K562 (cell line): ENCODE data around the gene FGF2. TPM values are rescaled to one million over a fixed set of nuclear protein-coding genes. Genes with fewer than 3 reads are reported as not detected.

Source experiments
- ATAC-seq: fragments of 200-7000 bp; cut with Tn5 transposase; 3 replicates; pipeline ENCODE4 v1.9.1; 2020; ENCODE audit warnings: moderate library complexity
- BruUV-seq: library from RNA; stranded (reverse); fragments of 400-500 nt; replicated peaks from 2 replicates; lab custom pipeline; 2021; lab: Mats Ljungman, UMichigan
- CTCF ChIA-PET: fragments of 300-600 bp; formaldehyde crosslinking; extraction: SDS; loops from one replicate; lab custom pipeline; 2021; ENCODE audit warnings: low intra/inter-chr PET ratio; lab: Yijun Ruan, JAX
- POLR2A ChIA-PET: fragments of 300-600, 350-650 bp; sonication (Branson Sonifier 250); formaldehyde crosslinking; extraction: SDS; loops from one replicate; lab custom pipeline; 2021; ENCODE audit warnings: antibody characterized with exemption, inconsistent platforms; lab: Yijun Ruan, JAX
- DNase-seq, 4 experiments: peaks; one replicate each; pipeline versions ENCODE4 v3.0.0 to v3.0.0-alpha.2; 2011 to 2018; ENCODE audit warnings: low spot score in 3 of 4, mixed read lengths in 3 of 4; ENCODE audit errors: extremely low read depth in 1 of 4
- FAIRE-seq: peaks from 2 replicates; lab custom pipeline; 2011; peaks lifted over from hg19 to GRCh38; lab: Jason Lieb, UNC
- H2AFZ ChIP-seq: 2 replicates; pipeline ENCODE4 v1.6.0; 2011; ENCODE audit warnings: low read depth, low read length, control low read depth, inconsistent platforms
- H3K27ac ChIP-seq: fragments of 200-600 bp; 3 replicates; pipeline ENCODE4 v1.8.0; 2011; ENCODE audit warnings: low read depth, mild to moderate bottlenecking, control low read depth, inconsistent platforms, low read length, moderate library complexity, mixed read lengths; ENCODE audit errors: extremely low read depth
- H3K27me3 ChIP-seq, 2 experiments: fragments of 300-600 bp in 1 of 2; 2 replicates in 1 of 2; 3 replicates in 1 of 2; pipeline versions ENCODE4 v1.6.0 to v1.8.0; 2011; ENCODE audit warnings: inconsistent platforms in 2 of 2, low read length in 2 of 2, mild to moderate bottlenecking in 1 of 2, mixed read lengths in 1 of 2, moderate library complexity in 1 of 2; ENCODE audit not compliant: control insufficient read depth in 2 of 2, insufficient read depth in 2 of 2
- H3K36me3 ChIP-seq: fragments of 300-600 bp; 3 replicates; pipeline ENCODE4 v1.8.0; 2011; ENCODE audit warnings: mild to moderate bottlenecking, low read length, inconsistent platforms; ENCODE audit not compliant: control insufficient read depth, insufficient read depth
- H3K4me1 ChIP-seq, 2 experiments: fragments of 200-600 bp in 1 of 2; replicated peaks in 1 of 2; 2 replicates in 1 of 2; 3 replicates in 1 of 2; pipeline versions ENCODE4 v1.5.1 to v1.8.0; 2011; ENCODE audit warnings: inconsistent platforms in 2 of 2, low read length in 2 of 2, mild to moderate bottlenecking in 1 of 2, mixed read lengths in 1 of 2, moderate library complexity in 1 of 2; ENCODE audit not compliant: control insufficient read depth in 2 of 2, insufficient read depth in 2 of 2
- H3K4me2 ChIP-seq: 2 replicates; pipeline ENCODE4 v1.6.1; 2011; ENCODE audit warnings: low read length, control low read depth, inconsistent platforms, mixed read lengths; ENCODE audit not compliant: insufficient read depth
- H3K4me3 ChIP-seq: fragments of 200-600 bp; sonication (generic), shearing (Covaris generic); 2 replicates; pipeline ENCODE4 v1.5.1; 2016; ENCODE audit warnings: control low read depth, inconsistent platforms
- H3K79me2 ChIP-seq: fragments of 200-600 bp; 3 replicates; pipeline ENCODE4 v1.8.0; 2011; ENCODE audit warnings: low read length, inconsistent platforms; ENCODE audit not compliant: control insufficient read depth, insufficient read depth
- H3K9ac ChIP-seq, 2 experiments: 2 replicates each; pipeline versions ENCODE4 v1.6.0 to v1.6.1; 2011; ENCODE audit warnings: low read depth in 2 of 2, low read length in 2 of 2, control low read depth in 1 of 2, inconsistent platforms in 1 of 2, mild to moderate bottlenecking in 1 of 2, mixed read lengths in 1 of 2; ENCODE audit not compliant: insufficient read depth in 1 of 2
- H3K9me1 ChIP-seq: one replicate; pipeline ENCODE4 v1.6.0; 2011; ENCODE audit warnings: inconsistent platforms, mild to moderate bottlenecking, low read length, moderate library complexity; ENCODE audit not compliant: control insufficient read depth, insufficient read depth
- H3K9me3 ChIP-seq: replicated peaks from 2 replicates; pipeline ENCODE4 v1.5.1; 2011; ENCODE audit warnings: low read depth, low read length, inconsistent platforms; ENCODE audit not compliant: control insufficient read depth, insufficient read depth
- H4K20me1 ChIP-seq: replicated peaks from 2 replicates; pipeline ENCODE4 v1.6.1; 2011; ENCODE audit warnings: low read length, inconsistent platforms, mixed read lengths; ENCODE audit not compliant: control insufficient read depth, insufficient read depth
- ATF3 ChIP-seq, 2 experiments: fragments of 450-650 bp in 1 of 2; sonication (generic) in 1 of 2; formaldehyde crosslinking in 1 of 2; IDR thresholded peaks in 1 of 2; conservative IDR thresholded peaks in 1 of 2; 2 replicates each; pipeline versions ENCODE4 v1.6.1 to v1.8.1; 2016 to 2023; ENCODE audit warnings: mild to moderate bottlenecking in 2 of 2, moderate library complexity in 2 of 2, inconsistent platforms in 1 of 2, missing genetic modification reagents in 1 of 2
- CEBPG ChIP-seq, 3 experiments: fragments of 200-800 bp in 1 of 3; sonication (Bioruptor generic) in 1 of 3; sonication (generic) in 1 of 3; formaldehyde crosslinking in 1 of 3; IDR thresholded peaks in 2 of 3; conservative IDR thresholded peaks in 1 of 3; 2 replicates each; pipeline versions ENCODE4 v1.6.1 to v1.8.0; 2016 to 2022; ENCODE audit warnings: missing compliant biosample characterization in 2 of 3, missing genetic modification characterization in 2 of 3, mild to moderate bottlenecking in 1 of 3, missing genetic modification reagents in 1 of 3
- CREM ChIP-seq: IDR thresholded peaks from 2 replicates; pipeline ENCODE4 v1.6.1; 2014; ENCODE audit warnings: antibody characterized with exemption, low read depth
- DMBX1 ChIP-seq: fragments of 250-450 bp; sonication (Bioruptor Pico); IDR thresholded peaks from 2 replicates; pipeline ENCODE4 v1.8.0; 2022; ENCODE audit warnings: inconsistent platforms, mild to moderate bottlenecking, moderate library complexity, borderline replicate concordance
- DPF2 ChIP-seq: fragments of 450-650 bp; IDR thresholded peaks from 2 replicates; pipeline ENCODE4 v1.6.1; 2016
- HDGF ChIP-seq: fragments of 450-650 bp; IDR thresholded peaks from 2 replicates; pipeline ENCODE4 v1.6.1; 2016
- L3MBTL2 ChIP-seq: fragments of 450-650 bp; IDR thresholded peaks from 2 replicates; pipeline ENCODE4 v1.6.1; 2016; ENCODE audit warnings: mild to moderate bottlenecking, moderate library complexity
- MCM5 ChIP-seq: fragments of 450-650 bp; IDR thresholded peaks from 2 replicates; pipeline ENCODE4 v1.6.1; 2016; ENCODE audit warnings: low read depth
- MTA1 ChIP-seq: fragments of 450-650 bp; IDR thresholded peaks from 2 replicates; pipeline ENCODE4 v1.6.1; 2017; ENCODE audit warnings: borderline replicate concordance
- SOX6 ChIP-seq: fragments of 450-650 bp; IDR thresholded peaks from 2 replicates; pipeline ENCODE4 v1.6.1; 2014; ENCODE audit warnings: mild to moderate bottlenecking
- TAF9B ChIP-seq: fragments of 450-650 bp; IDR thresholded peaks from 2 replicates; pipeline ENCODE4 v1.6.1; 2018; ENCODE audit warnings: mild to moderate bottlenecking; ENCODE audit not compliant: partially characterized antibody
- THRAP3 ChIP-seq: fragments of 450-650 bp; IDR thresholded peaks from 2 replicates; pipeline ENCODE4 v1.6.1; 2016; ENCODE audit warnings: mild to moderate bottlenecking, inconsistent platforms, borderline replicate concordance
- TSHZ1 ChIP-seq: fragments of 250-450 bp; sonication (Bioruptor Pico); IDR thresholded peaks from 2 replicates; pipeline ENCODE4 v1.4.0; 2020; ENCODE audit warnings: mild to moderate bottlenecking, moderate library complexity
- ZNF780A ChIP-seq: fragments of 250-450 bp; sonication (Bioruptor Pico); IDR thresholded peaks from 2 replicates; pipeline ENCODE4 v1.5.0; 2021; ENCODE audit warnings: mild to moderate bottlenecking
- WGBS: fragments of 100-300 bp; shearing (Covaris generic); methylation state at CpG from one replicate; pipeline ENCODE4 v1.1.6; 2016; ENCODE audit warnings: low coverage, mixed read lengths; ENCODE audit not compliant: insufficient coverage; ENCODE audit errors: missing lambda C conversion rate; 5-methylcytosine and 5-hydroxymethylcytosine counted together
- in situ Hi-C: fragments of 300-500 bp; cut with MboI; formaldehyde crosslinking; loops from 4 replicates; pipeline ENCODE4 v1.15.0; 2018; ENCODE audit warnings: inconsistent platforms, mixed read lengths
- intact Hi-C: fragments of 100-400 bp; cut with micrococcal nuclease; formaldehyde crosslinking; loops from 2 replicates; pipeline ENCODE4 v1.14.2; 2022
- polyA plus RNA-seq, 8 experiments: library from polyadenylated mRNA; depleted of rRNA in 4 of 8; stranded (reverse) in 5 of 8; unstranded in 3 of 8; fragments of >200 nt; fragmentation: Nextera tagmentation in 2 of 8; fragmentation: Illumina TruSeq in 1 of 8; extraction: Ambion mirVana in 2 of 8; extraction: Trizol in 1 of 8; gene quantifications; 2 replicates each; pipeline versions ENCODE4 v1.2.1 to v1.2.3, GENCODE V29; 2011 to 2014; ENCODE audit warnings: inconsistent platforms in 1 of 8, missing spikeins in 1 of 8
- total RNA-seq, 7 experiments: library from RNA; depleted of rRNA in 6 of 7; stranded (reverse); fragments of >200 nt in 6 of 7; fragmentation: Illumina TruSeq in 2 of 7; extraction: Trizol in 2 of 7; gene quantifications; 2 replicates each; pipeline versions ENCODE4 v1.2.1 to v1.2.3, GENCODE V29; 2011 to 2021; ENCODE audit warnings: low replicate concordance in 1 of 7

The FGF2 gene
- total and polyA plus RNA-seq, 9 of the 15 experiments (the other 6 are each of a cell fraction or from before 2014, with no cell fraction given) = 2.5 to 19.4 (median 9.2) TPM

- no peak for TF ChIP-seq TSHZ1 (CRISPR knock-in tag)
Measured at GRCh38 chr4:122816476-122816875, 10.2 kb upstream of the FGF2 start (continued).

GRCh38 chr4:122819708-122820449 lies 6.8 kb upstream of the FGF2 start:
- 22% methylated on average over 7 of the region's 7 CpGs for WGBS
- ChIA-PET POLR2A (interaction anchor here (0.9 kb wide), 1 partner anchor 16 kb away, joined by 3 read pairs; no protein-coding TSS in a partner anchor), CTCF (no interaction called here)
- Histone ChIP-seq H2AFZ (peak overlapping the region; percentile 66), H3K36me3 (no peaks in the 10 kb centered on the region), H3K4me2 (no peak overlapping the region), H3K79me2 (no peaks in the 10 kb centered on the region), H3K9me3 (no peaks in the 10 kb centered on the region), H4K20me1 (no peaks in the 10 kb centered on the region), H3K9me1 (no peaks in the 10 kb centered on the region), H3K9ac (no peak overlapping the region), H3K4me1 (peaks cover 0 to 21% of the 10 kb centered on the region in 2 experiments; a peak in 2 of 5 replicates), H3K27me3 (no peaks in the 10 kb centered on the region), H3K27ac (no peak overlapping the region; the same call in 2 of the 3 replicates), H3K4me3 (no peak overlapping the region)
- peak; percentile 11 for FAIRE-seq
- in situ Hi-C loops = no loop called here
- no TSS peak for BruUV-seq
- peak in 1 of 4 experiments; percentile 28 for DNase-seq
- peak; percentile 44 for ATAC-seq
- intact Hi-C loops = no loop called here
- peak; percentile 72; the same call in 1 of the 2 replicates for TF ChIP-seq DPF2
- TF ChIP-seq MCM5 = no peak
- TF ChIP-seq CREM = peak; percentile 53; the same call in 1 of the 2 replicates
- TF ChIP-seq MTA1 = peak; percentile 28; the same call in 1 of the 2 replicates
- TF ChIP-seq DMBX1 = peak; percentile 37; the same call in 1 of the 2 replicates
- peak; percentile 24 for TF ChIP-seq TAF9B
- TF ChIP-seq CEBPG (CRISPR knock-in tag; IDR thresholded peaks at IDR 0.05) = peak; percentile 95
- TF ChIP-seq CEBPG (tag; conservative IDR thresholded peaks at IDR 0.05 in 1 of 2, IDR thresholded peaks at IDR 0.05 in 1 of 2) = peak; percentile 97
- peak; percentile 96 for TF ChIP-seq ATF3 (IDR thresholded peaks at IDR 0.05)
- no peak for TF ChIP-seq ATF3 (CRISPR knock-in tag; conservative IDR thresholded peaks at IDR 0.05)
- peak; percentile 80 for TF ChIP-seq L3MBTL2
- no peak for TF ChIP-seq THRAP3
- peak; percentile 51 for TF ChIP-seq SOX6
- no peak for TF ChIP-seq ZNF780A (CRISPR knock-in tag)
- no peak for TF ChIP-seq HDGF
